HepG2 (cell line): ENCODE measurements around the gene OSBPL10. TPM values are rescaled to one million over a fixed set of nuclear protein-coding genes. Genes with fewer than 3 reads are reported as not detected.

Experiments used
- ATAC-seq: fragments of 200-7000 bp; cut with Tn5 transposase; 3 replicates; pipeline ENCODE4 v1.9.1; 2020; ENCODE audit warnings: mild to moderate bottlenecking, moderate library complexity
- BruUV-seq: library from RNA; stranded (reverse); fragments of 400-500 nt; replicated peaks from 2 replicates; lab custom pipeline; 2021; lab: Mats Ljungman, UMichigan
- CTCF ChIA-PET: fragments of 300-600 bp; formaldehyde crosslinking; extraction: SDS; loops from one replicate; lab custom pipeline; 2021; ENCODE audit warnings: low total read pairs, inconsistent platforms, low intra/inter-chr PET ratio; lab: Yijun Ruan, JAX
- POLR2A ChIA-PET: fragments of 350-600 bp; sonication (Branson Sonifier 250); formaldehyde crosslinking; loops from one replicate; lab custom pipeline; 2020; ENCODE audit warnings: antibody characterized with exemption, inconsistent platforms; lab: Yijun Ruan, JAX
- DNase-seq: peaks from one replicate; pipeline ENCODE4 v3.0.0-alpha.2; 2015; ENCODE audit warnings: low spot score
- FAIRE-seq: peaks from 3 replicates; lab custom pipeline; 2011; peaks lifted over from hg19 to GRCh38; lab: Jason Lieb, UNC
- H2AFZ ChIP-seq: one replicate; pipeline ENCODE4 v1.6.1; 2011; ENCODE audit warnings: low read length, inconsistent platforms
- H3K27ac ChIP-seq: fragments of 300-600 bp; 3 replicates; pipeline ENCODE4 v1.8.0; 2011; ENCODE audit warnings: mixed run types, mild to moderate bottlenecking, mixed read lengths, low read length, inconsistent platforms; ENCODE audit not compliant: insufficient read depth; ENCODE audit errors: extremely low read length
- H3K27me3 ChIP-seq, 2 experiments: fragments of 200-600 bp in 1 of 2; 2 replicates in 1 of 2; 3 replicates in 1 of 2; pipeline versions ENCODE4 v1.6.0 to v1.8.0; 2011; ENCODE audit warnings: low read length in 2 of 2, mild to moderate bottlenecking in 2 of 2, moderate library complexity in 2 of 2, inconsistent platforms in 1 of 2; ENCODE audit not compliant: insufficient read depth in 2 of 2, control insufficient read depth in 1 of 2
- H3K36me3 ChIP-seq, 2 experiments: fragments of 200-600 bp in 1 of 2; replicated peaks in 1 of 2; 2 replicates in 1 of 2; 3 replicates in 1 of 2; pipeline versions ENCODE4 v1.5.1 to v1.8.0; 2011; ENCODE audit warnings: low read length in 2 of 2, inconsistent platforms in 1 of 2; ENCODE audit not compliant: insufficient read depth in 2 of 2, control insufficient read depth in 1 of 2
- H3K4me1 ChIP-seq: 2 replicates; pipeline ENCODE4 v1.5.1; 2012; ENCODE audit warnings: low read length, inconsistent platforms; ENCODE audit not compliant: insufficient read depth
- H3K4me2 ChIP-seq: 2 replicates; pipeline ENCODE4 v1.6.0; 2011; ENCODE audit warnings: low read depth, low read length, inconsistent platforms
- H3K4me3 ChIP-seq, 3 experiments: fragments of 200-600 bp in 1 of 3; sonication (generic), shearing (Covaris generic) in 1 of 3; replicated peaks in 1 of 3; 2 replicates each; pipeline ENCODE4 v1.5.1; 2011 to 2016; ENCODE audit warnings: low read length in 3 of 3, inconsistent platforms in 2 of 3, low read depth in 2 of 3, mild to moderate bottlenecking in 2 of 3, control low read depth in 1 of 3, mixed read lengths in 1 of 3; ENCODE audit not compliant: insufficient read depth in 1 of 3
- H3K79me2 ChIP-seq: one replicate; pipeline ENCODE4 v1.6.1; 2011; ENCODE audit warnings: low read length, inconsistent platforms; ENCODE audit not compliant: insufficient read depth
- H3K9ac ChIP-seq: 2 replicates; pipeline ENCODE4 v1.6.0; 2011; ENCODE audit warnings: mild to moderate bottlenecking, low read depth, low read length, inconsistent platforms; ENCODE audit not compliant: insufficient read depth
- H3K9me3 ChIP-seq: 2 replicates; pipeline ENCODE4 v1.5.1; 2012; ENCODE audit warnings: mild to moderate bottlenecking, low read length
- H4K20me1 ChIP-seq: 2 replicates; pipeline ENCODE4 v1.6.0; 2011; ENCODE audit warnings: inconsistent platforms, mild to moderate bottlenecking, low read length, moderate library complexity; ENCODE audit not compliant: insufficient read depth
- ELF1 ChIP-seq: sonication (generic); formaldehyde crosslinking; IDR thresholded peaks from 2 replicates; pipeline ENCODE4 v1.4.0; 2020; ENCODE audit warnings: missing genetic modification reagents
- ISX ChIP-seq: sonication (generic); formaldehyde crosslinking; conservative IDR thresholded peaks from 2 replicates; pipeline ENCODE4 v1.5.0; 2020; ENCODE audit warnings: missing genetic modification reagents
- MBD4 ChIP-seq: IDR thresholded peaks from 2 replicates; pipeline ENCODE4 v1.6.1; 2012; ENCODE audit warnings: low read length, inconsistent platforms, borderline replicate concordance
- PCBP2 ChIP-seq: fragments of 200-400 bp; formaldehyde crosslinking; optimal IDR thresholded peaks from 2 replicates; pipeline ENCODE3; 2018; ENCODE audit warnings: low read length, low read depth; ENCODE audit not compliant: poor library complexity, severe bottlenecking
- ZNF143 ChIP-seq: sonication (generic); formaldehyde crosslinking; IDR thresholded peaks from 2 replicates; pipeline ENCODE4 v1.4.0; 2020; ENCODE audit warnings: missing genetic modification reagents
- ZNF251 ChIP-seq: sonication (generic); formaldehyde crosslinking; IDR thresholded peaks from 2 replicates; pipeline ENCODE4 v1.9.0; 2021; ENCODE audit warnings: mild to moderate bottlenecking, missing genetic modification reagents
- ZNF350 ChIP-seq: sonication (generic); formaldehyde crosslinking; IDR thresholded peaks from 2 replicates; pipeline ENCODE4 v1.4.0; 2020; ENCODE audit warnings: mild to moderate bottlenecking, low read depth, missing genetic modification reagents, borderline replicate concordance
- ZNF790 ChIP-seq: sonication (generic); formaldehyde crosslinking; IDR thresholded peaks from 2 replicates; pipeline ENCODE4 v1.8.0; 2022; ENCODE audit warnings: missing genetic modification reagents, mild to moderate bottlenecking, borderline replicate concordance
- WGBS: methylation state at CpG from one replicate; pipeline ENCODE4 v1.1.6; 2017; ENCODE audit warnings: low lambda C conversion rate; 5-methylcytosine and 5-hydroxymethylcytosine counted together
- in situ Hi-C: cut with HindIII; loops from 2 replicates; pipeline ENCODE4 v1.10.0; 2017; ENCODE audit warnings: low pct_unique_long_range_greater_than_20kb; ENCODE audit not compliant: extremely low pct_ligation_motif_present
- intact Hi-C: fragments of 100-400 bp; cut with micrococcal nuclease; formaldehyde crosslinking; loops from one replicate; pipeline ENCODE4 v1.10.0; 2022; ENCODE audit not compliant: unreplicated experiment
- polyA plus RNA-seq, 8 experiments: library from polyadenylated mRNA; depleted of rRNA in 3 of 8; stranded (reverse) in 7 of 8; unstranded in 1 of 8; fragments of >200 nt; fragmentation: Illumina TruSeq in 4 of 8; extraction: Trizol in 4 of 8; gene quantifications; 2 replicates each; pipeline versions ENCODE4 v1.2.1 to v1.2.3, GENCODE V29; 2011 to 2016; ENCODE audit warnings: low read depth in 4 of 8, missing spikeins in 1 of 8, mixed read lengths in 1 of 8; ENCODE audit not compliant: insufficient read depth in 1 of 8
- total RNA-seq, 5 experiments: library from RNA; depleted of rRNA; stranded (reverse); fragments of >200 nt; fragmentation: Illumina TruSeq; extraction: Trizol; gene quantifications; 2 replicates each; pipeline ENCODE4 v1.2.3, GENCODE V29; 2016; ENCODE audit warnings: low read depth in 1 of 5
- TF ChIP-seq, protein P1 (sequence below): sonication (generic); formaldehyde crosslinking; IDR thresholded peaks from 2 replicates; pipeline ENCODE4 v1.5.0; 2020; ENCODE audit warnings: mild to moderate bottlenecking, missing genetic modification reagents, moderate library complexity
- TF ChIP-seq, protein P2 (sequence below): sonication (generic); formaldehyde crosslinking; IDR thresholded peaks from 2 replicates; pipeline ENCODE4 v1.8.0; 2023; ENCODE audit warnings: mild to moderate bottlenecking, missing genetic modification reagents
- TF ChIP-seq, protein P3 (sequence below): sonication (generic); formaldehyde crosslinking; IDR thresholded peaks from 2 replicates; pipeline ENCODE4 v1.5.1; 2020; ENCODE audit warnings: mild to moderate bottlenecking, missing genetic modification reagents

The OSBPL10 gene
- total and polyA plus RNA-seq, 2 of the 13 experiments (the other 11 are each of a cell fraction or from before 2014, with no cell fraction given) = 10.3 to 28.6 TPM

GRCh38 chr3:31911643-31912042 is 69.4 kb downstream of the OSBPL10 start:
- Histone ChIP-seq H3K4me1 (peaks cover 40% of the 10 kb centered on the region), H3K4me3 (no peak overlapping the region), H3K4me2 (no peak overlapping the region), H3K9ac (no peak overlapping the region), H2AFZ (no peak overlapping the region), H3K9me3 (no peaks in the 10 kb centered on the region), H3K27me3 (no peaks in the 10 kb centered on the region), H4K20me1 (no peaks in the 10 kb centered on the region), H3K27ac (no peak overlapping the region), H3K36me3 (no peaks in the 10 kb centered on the region), H3K79me2 (peaks cover 36% of the 10 kb centered on the region)
- DNase-seq (no peak), ATAC-seq (no peak), FAIRE-seq (no peak)
- BruUV-seq = no TSS peak
- ChIA-PET CTCF (no interaction called here), POLR2A (no interaction called here)
- WGBS = 96% methylated on average over 3 of the region's 3 CpGs
- intact Hi-C loops = no loop called here
- TF ChIP-seq PCBP2 (no peak), ZNF350 (CRISPR knock-in tag) (no peak), ZNF790 (CRISPR knock-in tag) (no peak), ELF1 (CRISPR knock-in tag) (no peak), ZNF251 (CRISPR knock-in tag) (no peak), MBD4 (no peak), ISX (no peak), ZNF143 (CRISPR knock-in tag) (no peak)
- TF ChIP-seq, protein P1, sequence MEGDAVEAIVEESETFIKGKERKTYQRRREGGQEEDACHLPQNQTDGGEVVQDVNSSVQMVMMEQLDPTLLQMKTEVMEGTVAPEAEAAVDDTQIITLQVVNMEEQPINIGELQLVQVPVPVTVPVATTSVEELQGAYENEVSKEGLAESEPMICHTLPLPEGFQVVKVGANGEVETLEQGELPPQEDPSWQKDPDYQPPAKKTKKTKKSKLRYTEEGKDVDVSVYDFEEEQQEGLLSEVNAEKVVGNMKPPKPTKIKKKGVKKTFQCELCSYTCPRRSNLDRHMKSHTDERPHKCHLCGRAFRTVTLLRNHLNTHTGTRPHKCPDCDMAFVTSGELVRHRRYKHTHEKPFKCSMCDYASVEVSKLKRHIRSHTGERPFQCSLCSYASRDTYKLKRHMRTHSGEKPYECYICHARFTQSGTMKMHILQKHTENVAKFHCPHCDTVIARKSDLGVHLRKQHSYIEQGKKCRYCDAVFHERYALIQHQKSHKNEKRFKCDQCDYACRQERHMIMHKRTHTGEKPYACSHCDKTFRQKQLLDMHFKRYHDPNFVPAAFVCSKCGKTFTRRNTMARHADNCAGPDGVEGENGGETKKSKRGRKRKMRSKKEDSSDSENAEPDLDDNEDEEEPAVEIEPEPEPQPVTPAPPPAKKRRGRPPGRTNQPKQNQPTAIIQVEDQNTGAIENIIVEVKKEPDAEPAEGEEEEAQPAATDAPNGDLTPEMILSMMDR = no peak
- TF ChIP-seq, protein P2, sequence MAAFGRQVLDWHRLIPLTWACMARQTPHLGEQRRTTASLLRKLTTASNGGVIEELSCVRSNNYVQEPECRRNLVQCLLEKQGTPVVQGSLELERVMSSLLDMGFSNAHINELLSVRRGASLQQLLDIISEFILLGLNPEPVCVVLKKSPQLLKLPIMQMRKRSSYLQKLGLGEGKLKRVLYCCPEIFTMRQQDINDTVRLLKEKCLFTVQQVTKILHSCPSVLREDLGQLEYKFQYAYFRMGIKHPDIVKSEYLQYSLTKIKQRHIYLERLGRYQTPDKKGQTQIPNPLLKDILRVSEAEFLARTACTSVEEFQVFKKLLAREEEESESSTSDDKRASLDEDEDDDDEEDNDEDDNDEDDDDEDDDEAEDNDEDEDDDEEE (CRISPR knock-in tag) = no peak
- TF ChIP-seq, protein P3, sequence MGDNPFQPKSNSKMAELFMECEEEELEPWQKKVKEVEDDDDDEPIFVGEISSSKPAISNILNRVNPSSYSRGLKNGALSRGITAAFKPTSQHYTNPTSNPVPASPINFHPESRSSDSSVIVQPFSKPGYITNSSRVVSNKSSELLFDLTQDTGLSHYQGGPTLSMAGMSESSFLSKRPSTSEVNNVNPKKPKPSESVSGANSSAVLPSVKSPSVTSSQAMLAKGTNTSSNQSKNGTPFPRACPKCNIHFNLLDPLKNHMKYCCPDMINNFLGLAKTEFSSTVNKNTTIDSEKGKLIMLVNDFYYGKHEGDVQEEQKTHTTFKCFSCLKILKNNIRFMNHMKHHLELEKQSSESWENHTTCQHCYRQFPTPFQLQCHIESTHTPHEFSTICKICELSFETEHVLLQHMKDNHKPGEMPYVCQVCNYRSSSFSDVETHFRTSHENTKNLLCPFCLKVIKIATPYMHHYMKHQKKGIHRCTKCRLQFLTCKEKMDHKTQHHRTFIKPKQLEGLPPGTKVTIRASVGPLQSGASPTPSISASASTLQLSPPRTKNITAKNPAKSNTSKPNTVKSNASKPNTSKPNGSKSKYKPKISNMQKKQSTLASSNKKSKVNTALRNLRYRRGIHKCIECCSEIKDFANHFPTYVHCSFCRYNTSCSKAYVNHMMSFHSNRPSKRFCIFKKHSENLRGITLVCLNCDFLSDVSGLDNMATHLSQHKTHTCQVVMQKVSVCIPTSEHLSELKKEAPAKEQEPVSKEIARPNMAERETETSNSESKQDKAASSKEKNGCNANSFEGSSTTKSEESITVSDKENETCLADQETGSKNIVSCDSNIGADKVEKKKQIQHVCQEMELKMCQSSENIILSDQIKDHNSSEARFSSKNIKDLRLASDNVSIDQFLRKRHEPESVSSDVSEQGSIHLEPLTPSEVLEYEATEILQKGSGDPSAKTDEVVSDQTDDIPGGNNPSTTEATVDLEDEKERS (CRISPR knock-in tag) = no peak
- in situ Hi-C loops = no loop called here
